Brain microvascular endothelial cell (primary cell): ENCODE results near the gene MATK.

Experiments
- DNase-seq: peaks from one replicate; pipeline ENCODE4 v3.0.0-alpha.2; 2020
- H3K27ac ChIP-seq: fragments of 250-450 bp; sonication (Bioruptor Pico); 2 replicates; pipeline ENCODE4 v1.5.1; 2020; ENCODE audit warnings: mild to moderate bottlenecking, moderate library complexity
- H3K27me3 ChIP-seq: fragments of 250-450 bp; sonication (Bioruptor Pico); replicated peaks from 2 replicates; pipeline ENCODE4 v1.5.1; 2020; ENCODE audit warnings: mild to moderate bottlenecking
- H3K36me3 ChIP-seq: fragments of 250-450 bp; sonication (Bioruptor Pico); replicated peaks from 2 replicates; pipeline ENCODE4 v1.5.1; 2020; ENCODE audit warnings: mild to moderate bottlenecking
- H3K4me3 ChIP-seq: 2 replicates; pipeline ENCODE4 v1.5.1; 2011; ENCODE audit warnings: low read depth, mild to moderate bottlenecking, control low read depth, low read length, moderate library complexity
- CTCF ChIP-seq: IDR thresholded peaks from 2 replicates; pipeline ENCODE4 v1.5.1; 2011; ENCODE audit warnings: low read depth, mild to moderate bottlenecking, moderate library complexity, low read length, control low read depth, inconsistent platforms; ENCODE audit errors: missing control alignments
- in situ Hi-C: cut with HindIII; loops from 2 replicates; pipeline ENCODE4 v1.10.0; 2017; ENCODE audit warnings: low sequenced_read_pairs, low pct_ligation_motif_present

Gene MATK

GRCh38 chr19:3771906-3772455, 14.2 kb downstream of the MATK start, which contains the start of gene RAX2:
TSS of gene RAX2 (minus strand) at chr19:3772228. CDS start at chr19:3771742, 486 bp downstream.
- H3K27ac ChIP-seq = no peak within 1 kb of the TSS
- in situ Hi-C loops = no loop called here
- H3K4me3 ChIP-seq = no peak within 1 kb of the TSS
- TF ChIP-seq CTCF = no peak
- H3K36me3 ChIP-seq = peaks cover 10% of the 10 kb centered on the region
- DNase-seq = no peak
- no peaks in the 10 kb centered on the region for H3K27me3 ChIP-seq

- no peak overlapping the region for H3K4me3 ChIP-seq
- H3K27me3 ChIP-seq = no peaks in the 10 kb centered on the region
- H3K27ac ChIP-seq = no peak overlapping the region
- no peak for DNase-seq
- TF ChIP-seq CTCF = no peak
- in situ Hi-C loops = no loop called here
- H3K36me3 ChIP-seq = peaks cover 15% of the 10 kb centered on the region
These were observed 14.9 kb downstream of the MATK start for GRCh38 chr19:3771000-3771905.

- DNase-seq = no peak
- no peak for TF ChIP-seq CTCF
- no peak overlapping the region for H3K27ac ChIP-seq
- H3K27me3 ChIP-seq = no peaks in the 10 kb centered on the region
- no peak overlapping the region for H3K4me3 ChIP-seq
- peaks cover 18% of the 10 kb centered on the region for H3K36me3 ChIP-seq
- in situ Hi-C loops = no loop called here
These were observed 15.8 kb downstream of the MATK start for GRCh38 chr19:3770136-3770999.

GRCh38 chr19:3769494-3769893, 16.7 kb downstream of the MATK start:
- no peak overlapping the region for H3K27ac ChIP-seq
- TF ChIP-seq CTCF = no peak
- H3K4me3 ChIP-seq = no peak overlapping the region
- DNase-seq = no peak
- in situ Hi-C loops = no loop called here
- no peaks in the 10 kb centered on the region for H3K27me3 ChIP-seq
- peaks cover 18% of the 10 kb centered on the region for H3K36me3 ChIP-seq

- no peak for TF ChIP-seq CTCF
- no peaks in the 10 kb centered on the region for H3K27me3 ChIP-seq
- in situ Hi-C loops = no loop called here
- no peak overlapping the region for H3K27ac ChIP-seq
- no peak for DNase-seq
- H3K4me3 ChIP-seq = no peak overlapping the region
- peaks cover 18% of the 10 kb centered on the region for H3K36me3 ChIP-seq
These were observed 17.5 kb downstream of the MATK start for GRCh38 chr19:3768748-3769099.
